ENCODE measurements around the gene NNAT.

The NNAT gene

DNA sequence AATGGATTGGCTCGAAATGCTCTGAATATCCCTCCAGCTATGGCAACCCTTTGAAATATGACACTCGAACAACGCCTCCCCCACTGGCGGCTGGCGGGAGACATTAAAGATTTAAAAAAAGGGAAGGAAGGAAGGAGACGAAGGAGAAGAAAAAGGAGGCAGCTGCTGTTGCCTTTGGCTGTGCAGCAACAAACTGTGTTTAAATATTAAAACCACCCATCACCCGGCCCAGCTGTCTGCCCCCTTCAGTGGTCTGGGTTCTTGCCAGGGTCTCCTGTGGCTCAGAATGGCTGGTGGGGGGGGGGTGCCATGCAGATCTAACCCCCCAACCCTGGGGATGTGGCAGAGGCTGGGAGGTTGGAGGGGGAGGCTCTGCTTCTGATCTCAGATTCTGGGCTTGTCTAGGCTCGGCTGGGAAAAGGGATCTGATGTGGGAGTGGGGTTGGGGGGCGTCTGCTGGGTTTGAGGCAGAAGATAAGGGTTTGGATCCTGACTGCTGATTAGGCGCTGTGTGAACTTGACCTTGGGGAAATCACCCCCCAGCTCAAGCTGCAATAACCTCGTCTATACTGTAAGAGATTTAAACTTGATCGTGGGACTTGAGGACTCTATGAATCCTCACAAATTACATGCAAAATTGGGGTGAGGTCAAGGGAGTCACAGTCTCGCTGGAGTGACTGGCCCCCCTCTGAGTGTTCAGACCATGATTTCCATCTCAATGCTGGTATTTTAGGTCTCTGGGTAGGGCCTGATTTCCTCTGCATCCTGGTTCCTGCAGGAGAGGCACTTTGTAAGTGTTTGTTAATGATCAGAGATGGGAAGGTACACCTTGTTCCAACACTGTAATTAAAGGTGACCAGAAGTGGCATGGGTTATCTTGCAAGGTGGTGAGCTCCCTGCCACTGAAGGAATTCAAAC, 46.9 kb downstream of the NNAT start:
- peak; percentile 21 for DNase-seq

DNA sequence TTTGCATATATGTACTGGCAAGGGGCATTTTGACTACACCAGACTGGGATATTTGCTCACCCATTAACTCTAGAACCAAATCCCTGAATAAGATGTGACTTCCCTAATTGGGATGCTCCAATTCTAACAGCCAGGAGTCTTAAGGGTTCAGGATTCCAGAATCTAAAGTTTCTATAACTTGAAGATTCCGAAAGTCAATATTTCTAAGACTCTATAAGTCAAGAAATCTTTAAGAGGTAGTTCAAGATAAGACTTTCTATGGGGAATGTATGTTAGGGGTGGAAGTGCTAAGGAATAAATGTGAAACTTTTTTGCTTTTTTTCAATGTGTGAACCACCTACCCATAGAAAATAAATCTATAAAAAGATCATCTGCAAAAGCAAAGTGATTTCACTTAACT, 49.4 kb downstream of the NNAT start:
- no peak for DNase-seq

DNA sequence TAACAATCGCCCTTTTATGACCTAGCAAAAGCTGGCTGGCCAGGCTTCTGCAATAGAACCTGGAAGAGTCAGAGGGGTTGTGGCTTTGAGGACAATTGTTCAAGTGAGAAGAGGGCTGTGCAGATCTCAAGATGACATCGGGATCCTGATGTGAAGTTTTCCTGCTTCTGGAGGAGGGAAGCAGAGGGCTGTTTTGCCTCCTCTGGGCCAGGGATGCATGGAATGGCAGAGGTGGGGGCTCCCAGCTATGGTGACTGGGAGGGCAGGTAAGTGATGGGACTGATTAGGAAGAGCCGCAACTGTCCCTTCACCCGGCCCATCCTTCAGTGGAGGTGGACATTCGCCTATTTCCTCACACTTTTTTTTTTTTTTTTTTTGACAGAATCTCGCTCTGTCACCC, 50.0 kb downstream of the NNAT start:
- no peak for DNase-seq

Data from fibroblast of upper back skin (primary cell).